Kidney capillary endothelial cell (primary cell): Measurements from ENCODE around the gene MLX.

Experiments used
- DNase-seq: peaks from one replicate; pipeline ENCODE4 v3.0.0-alpha.2; 2018; ENCODE audit warnings: low spot score

The MLX gene

GRCh38 chr17:42566883-42567573, at the start of gene MLX:
MLX (plus strand) TSS chr17:42567100; CDS start chr17:42567125, 25 bp downstream.
- DNase-seq = peak; percentile 92

GRCh38 chr17:42517516-42517915, 49.4 kb upstream of the MLX start:
- peak; percentile 83 for DNase-seq

- DNase-seq = peak; percentile 99
Measured at GRCh38 chr17:42518046-42518754, 48.7 kb upstream of the MLX start.

- DNase-seq = peak; percentile 62
Measured at GRCh38 chr17:42518755-42519545, 48.0 kb upstream of the MLX start.

GRCh38 chr17:42519546-42520491, 47.1 kb upstream of the MLX start:
- DNase-seq = peak; percentile 98

- DNase-seq = no peak
Measured at GRCh38 chr17:42520540-42520951, 46.4 kb upstream of the MLX start.

GRCh38 chr17:42521036-42521435, 45.9 kb upstream of the MLX start:
- DNase-seq = peak; percentile 18

- DNase-seq = no peak
Measured at GRCh38 chr17:42521666-42522262, 45.1 kb upstream of the MLX start.

- no peak for DNase-seq
Measured at GRCh38 chr17:42522263-42522790, 44.6 kb upstream of the MLX start.

- no peak for DNase-seq
Measured at GRCh38 chr17:42522798-42523278, 44.1 kb upstream of the MLX start.

GRCh38 chr17:42525221-42525620, 41.7 kb upstream of the MLX start:
- DNase-seq = no peak

GRCh38 chr17:42526031-42526444, 40.9 kb upstream of the MLX start:
- peak; percentile 94 for DNase-seq

GRCh38 chr17:42527932-42528331, 39.0 kb upstream of the MLX start:
- no peak for DNase-seq

- no peak for DNase-seq
Measured at GRCh38 chr17:42529061-42529460, 37.8 kb upstream of the MLX start.

GRCh38 chr17:42530952-42531454, 35.9 kb upstream of the MLX start:
- DNase-seq = no peak

- DNase-seq = peak; percentile 74
Measured at GRCh38 chr17:42531455-42532354, 35.2 kb upstream of the MLX start.

- DNase-seq = no peak
Measured at GRCh38 chr17:42535155-42536047, 31.5 kb upstream of the MLX start.

- DNase-seq = peak; percentile 83
Measured at GRCh38 chr17:42536048-42536371, 30.9 kb upstream of the MLX start, which contains the start of gene NAGLU. NAGLU (plus strand) TSS chr17:42536241; CDS start chr17:42536273, 32 bp downstream.
